Activated CD8-positive, alpha-beta memory T cell treated with anti-CD3 and anti-CD28 coated beads, Interleukin-2, amount 50 U/mL, for 24 hours (primary cell): ENCODE data around the gene LRP3.
"Not testable (repeated sequence)": the region's sequence is repeated elsewhere in the genome, so short reads cannot be mapped to it uniquely, and the experiment has no call there.

Experiments used
- DNase-seq: peaks from one replicate; pipeline ENCODE4 v3.0.0-alpha.2; 2020; ENCODE audit errors: extremely low read depth

The LRP3 gene

GRCh38 chr19:33202546-33203507, 8.7 kb downstream of the LRP3 start:
- no peak for DNase-seq

GRCh38 chr19:33203529-33203928, 9.4 kb downstream of the LRP3 start:
- DNase-seq = no peak

- no peak for DNase-seq
Observed at GRCh38 chr19:33204136-33204973, 10.2 kb downstream of the LRP3 start.

GRCh38 chr19:33205110-33205509, 11.0 kb downstream of the LRP3 start:
- no peak for DNase-seq

GRCh38 chr19:33205531-33206260, 11.6 kb downstream of the LRP3 start:
- DNase-seq = no peak

GRCh38 chr19:33206261-33207039, 12.3 kb downstream of the LRP3 start:
- no peak for DNase-seq

GRCh38 chr19:33207040-33207620, 13.0 kb downstream of the LRP3 start:
- DNase-seq = no peak

- no peak for DNase-seq
Observed at GRCh38 chr19:33207903-33208302, 13.8 kb downstream of the LRP3 start.

- no peak for DNase-seq
Observed at GRCh38 chr19:33208371-33208895, 14.3 kb downstream of the LRP3 start.

GRCh38 chr19:33208904-33209849, 15.0 kb downstream of the LRP3 start:
- DNase-seq = no peak

GRCh38 chr19:33209850-33210230, 15.7 kb downstream of the LRP3 start:
- DNase-seq = not testable (repeated sequence)

- DNase-seq = no peak
Observed at GRCh38 chr19:33210266-33210940, 16.3 kb downstream of the LRP3 start.

GRCh38 chr19:33211794-33212435, 17.8 kb downstream of the LRP3 start:
- DNase-seq = no peak

GRCh38 chr19:33212436-33213172, 18.5 kb downstream of the LRP3 start:
- no peak for DNase-seq

GRCh38 chr19:33214596-33214995, 20.5 kb downstream of the LRP3 start:
- DNase-seq = no peak

GRCh38 chr19:33215438-33216197, 21.5 kb downstream of the LRP3 start:
- no peak for DNase-seq
